Spleen (tissue), 7 donors: ENCODE measurements around the gene STMN3.

Experiments used
- POLR2AphosphoS5 ChIP-seq, 3 donors: sonication (generic); formaldehyde crosslinking; IDR thresholded peaks; one replicate each; pipeline ENCODE4 v1.5.1; 2017; ENCODE audit warnings: antibody characterized with exemption in 3 of 3
- TF ChIP-seq, protein P1 (sequence below), 11 experiments: fragments of 200-600 bp in 7 of 11; fragments of 450-650 bp in 4 of 11; sonication (generic) in 4 of 11; IDR thresholded peaks in 8 of 11; conservative IDR thresholded peaks in 3 of 11; 1 replicate in 7 of 11; 2 replicates in 4 of 11; pipeline versions ENCODE4 v1.4.0 to v1.8.0; 2016 to 2021; ENCODE audit warnings: antibody characterized with exemption in 11 of 11, inconsistent platforms in 4 of 11, mild to moderate bottlenecking in 1 of 11
- donor health status: DM: no; HTN: no; CAD: no; lungs with moderate emphysema.
- donor health status: DM: no; HTN: no; CAD: no.
- donor health status: DM: no; HTN: no; CAD: no.

DNA sequence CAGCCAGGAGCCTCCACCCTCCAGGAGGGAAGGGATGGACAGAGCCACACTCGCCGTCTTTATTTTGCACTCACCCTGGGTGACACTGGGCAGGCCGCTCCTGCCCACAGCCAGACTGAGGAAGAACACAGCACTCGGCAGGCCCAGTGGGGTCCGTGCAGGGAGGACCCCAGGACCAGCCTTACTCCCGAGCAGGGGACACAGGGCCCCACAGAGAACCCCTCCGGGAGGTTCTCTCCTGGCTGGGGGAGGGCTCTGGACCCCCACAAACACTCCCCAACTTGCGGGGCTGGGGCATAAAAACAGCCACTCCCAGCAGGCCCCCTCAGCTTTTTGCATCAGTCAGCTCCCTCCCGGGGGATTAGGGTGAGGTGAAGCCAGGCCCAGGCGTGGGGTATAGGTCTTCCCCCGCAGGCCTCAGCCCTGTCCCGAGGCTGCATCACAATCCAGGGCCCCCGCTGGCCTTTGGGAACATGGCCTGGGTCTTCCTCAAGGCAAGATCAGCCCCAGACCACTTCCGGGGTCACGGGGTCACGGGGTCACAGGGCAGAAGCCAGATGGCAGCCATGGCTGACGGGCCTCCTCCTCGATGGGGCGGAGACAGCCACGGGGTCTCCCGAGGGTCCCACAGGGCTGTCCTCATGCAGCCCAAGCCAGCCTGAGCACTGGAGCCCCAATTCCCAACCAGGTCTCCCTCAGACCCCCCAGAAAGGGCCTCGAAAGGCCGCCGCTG is 46.4 kb upstream of the STMN3 start:
- TF ChIP-seq, protein P1, sequence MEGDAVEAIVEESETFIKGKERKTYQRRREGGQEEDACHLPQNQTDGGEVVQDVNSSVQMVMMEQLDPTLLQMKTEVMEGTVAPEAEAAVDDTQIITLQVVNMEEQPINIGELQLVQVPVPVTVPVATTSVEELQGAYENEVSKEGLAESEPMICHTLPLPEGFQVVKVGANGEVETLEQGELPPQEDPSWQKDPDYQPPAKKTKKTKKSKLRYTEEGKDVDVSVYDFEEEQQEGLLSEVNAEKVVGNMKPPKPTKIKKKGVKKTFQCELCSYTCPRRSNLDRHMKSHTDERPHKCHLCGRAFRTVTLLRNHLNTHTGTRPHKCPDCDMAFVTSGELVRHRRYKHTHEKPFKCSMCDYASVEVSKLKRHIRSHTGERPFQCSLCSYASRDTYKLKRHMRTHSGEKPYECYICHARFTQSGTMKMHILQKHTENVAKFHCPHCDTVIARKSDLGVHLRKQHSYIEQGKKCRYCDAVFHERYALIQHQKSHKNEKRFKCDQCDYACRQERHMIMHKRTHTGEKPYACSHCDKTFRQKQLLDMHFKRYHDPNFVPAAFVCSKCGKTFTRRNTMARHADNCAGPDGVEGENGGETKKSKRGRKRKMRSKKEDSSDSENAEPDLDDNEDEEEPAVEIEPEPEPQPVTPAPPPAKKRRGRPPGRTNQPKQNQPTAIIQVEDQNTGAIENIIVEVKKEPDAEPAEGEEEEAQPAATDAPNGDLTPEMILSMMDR (IDR thresholded peaks at IDR 0.05 in 8 of 11, conservative IDR thresholded peaks at IDR 0.05 in 3 of 11), result no peak
- TF ChIP-seq POLR2AphosphoS5 (IDR thresholded peaks at IDR 0.05), result peak in 2 of 3 donors; percentile 17 to 41
